Loucy (cell line): Measurements from ENCODE around the gene ZNF22.
"Not testable (repeated sequence)": the region's sequence is repeated elsewhere in the genome, so short reads cannot be mapped to it uniquely, and the experiment has no call there.

Source experiments
- H2AFZ ChIP-seq: fragments of 200-600 bp; sonication (generic); 2 replicates; pipeline ENCODE4 v1.6.0; 2016; ENCODE audit warnings: antibody characterized with exemption, mild to moderate bottlenecking, low read length, moderate library complexity
- H3F3A ChIP-seq: fragments of 200-600 bp; 2 replicates; pipeline ENCODE4 v1.6.0; 2016; ENCODE audit warnings: antibody characterized with exemption, low read depth, mild to moderate bottlenecking
- H3K27me3 ChIP-seq: fragments of 200-600 bp; sonication (generic); 2 replicates; pipeline ENCODE4 v1.6.1; 2014; ENCODE audit warnings: low read length, mild to moderate bottlenecking; ENCODE audit not compliant: insufficient read depth, poor library complexity, severe bottlenecking
- H3K36me3 ChIP-seq: fragments of 200-600 bp; sonication (generic); 2 replicates; pipeline ENCODE4 v1.6.1; 2016; ENCODE audit warnings: low read length; ENCODE audit not compliant: insufficient read depth
- H3K4me1 ChIP-seq: fragments of 200-600 bp; sonication (generic); 2 replicates; pipeline ENCODE4 v1.5.1; 2014; ENCODE audit warnings: low read length, mild to moderate bottlenecking; ENCODE audit not compliant: insufficient read depth, poor library complexity, severe bottlenecking
- H3K4me2 ChIP-seq: fragments of 200-600 bp; sonication (generic); 2 replicates; pipeline ENCODE4 v1.6.0; 2014; ENCODE audit warnings: antibody characterized with exemption, low read length, low read depth, mild to moderate bottlenecking; ENCODE audit not compliant: poor library complexity, severe bottlenecking
- H3K4me3 ChIP-seq: fragments of 200-600 bp; sonication (generic); 2 replicates; pipeline ENCODE4 v1.5.1; 2014; ENCODE audit warnings: low read length, mild to moderate bottlenecking, mixed read lengths; ENCODE audit not compliant: poor library complexity, severe bottlenecking
- H3K79me2 ChIP-seq: fragments of 200-600 bp; sonication (generic); 2 replicates; pipeline ENCODE4 v1.6.1; 2014; ENCODE audit warnings: low read length; ENCODE audit not compliant: insufficient read depth
- H3K9ac ChIP-seq: fragments of 200-600 bp; sonication (generic); 2 replicates; pipeline ENCODE4 v1.6.0; 2014; ENCODE audit warnings: mild to moderate bottlenecking, low read depth, low read length, moderate library complexity; ENCODE audit not compliant: poor library complexity, severe bottlenecking
- H3K9me2 ChIP-seq: fragments of 200-600 bp; sonication (generic); replicated peaks from 2 replicates; pipeline ENCODE4 v1.6.1; 2016; ENCODE audit warnings: low read depth, low read length, mixed read lengths
- H3K9me3 ChIP-seq: fragments of 200-600 bp; sonication (generic); 2 replicates; pipeline ENCODE4 v1.6.1; 2014; ENCODE audit warnings: mild to moderate bottlenecking, antibody characterized with exemption, low read length, low read depth; ENCODE audit not compliant: insufficient read depth
- H4K20me1 ChIP-seq: fragments of 200-600 bp; sonication (generic); 2 replicates; pipeline ENCODE4 v1.6.0; 2014; ENCODE audit warnings: antibody characterized with exemption, low read length, mild to moderate bottlenecking; ENCODE audit not compliant: insufficient read depth, poor library complexity, severe bottlenecking
- EZH2phosphoT487 ChIP-seq: fragments of 200-600 bp; IDR thresholded peaks from 2 replicates; pipeline ENCODE4 v1.6.1; 2018; ENCODE audit warnings: antibody characterized with exemption, mild to moderate bottlenecking, moderate library complexity, borderline replicate concordance
- TF ChIP-seq, protein P1 (sequence below): fragments of 200-600 bp; sonication (generic); conservative IDR thresholded peaks from 2 replicates; pipeline ENCODE4 v1.5.1; 2014; ENCODE audit warnings: mild to moderate bottlenecking, antibody characterized with exemption, low read length

The ZNF22 gene

GRCh38 chr10:45006276-45007030, 5.7 kb downstream of the ZNF22 start:
- no peak overlapping the region for H3K4me2 ChIP-seq
- TF ChIP-seq, protein P1, sequence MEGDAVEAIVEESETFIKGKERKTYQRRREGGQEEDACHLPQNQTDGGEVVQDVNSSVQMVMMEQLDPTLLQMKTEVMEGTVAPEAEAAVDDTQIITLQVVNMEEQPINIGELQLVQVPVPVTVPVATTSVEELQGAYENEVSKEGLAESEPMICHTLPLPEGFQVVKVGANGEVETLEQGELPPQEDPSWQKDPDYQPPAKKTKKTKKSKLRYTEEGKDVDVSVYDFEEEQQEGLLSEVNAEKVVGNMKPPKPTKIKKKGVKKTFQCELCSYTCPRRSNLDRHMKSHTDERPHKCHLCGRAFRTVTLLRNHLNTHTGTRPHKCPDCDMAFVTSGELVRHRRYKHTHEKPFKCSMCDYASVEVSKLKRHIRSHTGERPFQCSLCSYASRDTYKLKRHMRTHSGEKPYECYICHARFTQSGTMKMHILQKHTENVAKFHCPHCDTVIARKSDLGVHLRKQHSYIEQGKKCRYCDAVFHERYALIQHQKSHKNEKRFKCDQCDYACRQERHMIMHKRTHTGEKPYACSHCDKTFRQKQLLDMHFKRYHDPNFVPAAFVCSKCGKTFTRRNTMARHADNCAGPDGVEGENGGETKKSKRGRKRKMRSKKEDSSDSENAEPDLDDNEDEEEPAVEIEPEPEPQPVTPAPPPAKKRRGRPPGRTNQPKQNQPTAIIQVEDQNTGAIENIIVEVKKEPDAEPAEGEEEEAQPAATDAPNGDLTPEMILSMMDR = no peak
- TF ChIP-seq EZH2phosphoT487 = no peak
- H3F3A ChIP-seq = peaks cover 10% of the 10 kb centered on the region
- no peak overlapping the region for H2AFZ ChIP-seq
- H3K79me2 ChIP-seq = peaks cover 45% of the 10 kb centered on the region
- H3K9me2 ChIP-seq = no peaks in the 10 kb centered on the region
- H4K20me1 ChIP-seq = peaks cover 33% of the 10 kb centered on the region
- H3K9ac ChIP-seq = no peak overlapping the region
- H3K4me3 ChIP-seq = no peak overlapping the region
- H3K36me3 ChIP-seq = peaks cover 32% of the 10 kb centered on the region
- no peaks in the 10 kb centered on the region for H3K27me3 ChIP-seq
- peaks cover 30% of the 10 kb centered on the region for H3K9me3 ChIP-seq
- peaks cover 28% of the 10 kb centered on the region for H3K4me1 ChIP-seq

GRCh38 chr10:45008524-45009161, 7.9 kb downstream of the ZNF22 start:
- Histone ChIP-seq H3K9me3 (peaks cover 14% of the 10 kb centered on the region), H3K4me3 (no peak overlapping the region), H3F3A (peaks cover 5% of the 10 kb centered on the region; the same call in 1 of the 2 replicates), H4K20me1 (peaks cover 12% of the 10 kb centered on the region), H3K36me3 (peaks cover 18% of the 10 kb centered on the region), H3K27me3 (no peaks in the 10 kb centered on the region), H3K9me2 (no peaks in the 10 kb centered on the region), H3K4me1 (peaks cover 16% of the 10 kb centered on the region), H3K9ac (no peak overlapping the region), H3K79me2 (peaks cover 23% of the 10 kb centered on the region), H3K4me2 (no peak overlapping the region), H2AFZ (no peak overlapping the region)
- TF ChIP-seq EZH2phosphoT487 = no peak
- TF ChIP-seq, protein P1 = peak; percentile 96

- not testable (repeated sequence) for H3K4me1 ChIP-seq, H3K4me2 ChIP-seq, H3K9me2 ChIP-seq, H3K9ac ChIP-seq, H2AFZ ChIP-seq, H3K4me3 ChIP-seq, H3K27me3 ChIP-seq, H3K79me2 ChIP-seq, H3K36me3 ChIP-seq, H3K9me3 ChIP-seq, H3F3A ChIP-seq, H4K20me1 ChIP-seq
Observed at GRCh38 chr10:45014557-45014956, 13.8 kb downstream of the ZNF22 start.
